ENCODE results near the gene CFAP119. TPM values are rescaled to one million over a fixed set of nuclear protein-coding genes. Genes with fewer than 3 reads are reported as not detected.

The CFAP119 gene
- total and polyA plus RNA-seq, 2 experiments from 2014 or later = 2.2 to 5.2 TPM

DNA sequence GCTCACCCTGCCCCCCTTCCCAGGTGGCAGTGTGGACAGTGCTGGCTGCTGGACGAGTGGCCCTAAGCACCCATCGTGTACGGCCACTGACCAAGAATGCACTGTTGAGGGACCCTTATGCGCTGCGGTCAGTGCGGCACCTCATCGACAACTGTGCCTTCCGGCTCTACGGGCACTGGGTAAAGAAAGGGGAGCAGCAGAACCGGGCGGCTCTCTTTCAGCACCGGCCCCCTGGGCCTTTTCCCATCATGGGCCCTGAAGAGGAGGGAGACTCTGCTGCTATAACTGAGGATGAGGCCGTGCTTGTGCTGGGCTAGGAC is 5.1 kb downstream of the CFAP119 start (continued):
- TF ChIP-seq, protein P1, sequence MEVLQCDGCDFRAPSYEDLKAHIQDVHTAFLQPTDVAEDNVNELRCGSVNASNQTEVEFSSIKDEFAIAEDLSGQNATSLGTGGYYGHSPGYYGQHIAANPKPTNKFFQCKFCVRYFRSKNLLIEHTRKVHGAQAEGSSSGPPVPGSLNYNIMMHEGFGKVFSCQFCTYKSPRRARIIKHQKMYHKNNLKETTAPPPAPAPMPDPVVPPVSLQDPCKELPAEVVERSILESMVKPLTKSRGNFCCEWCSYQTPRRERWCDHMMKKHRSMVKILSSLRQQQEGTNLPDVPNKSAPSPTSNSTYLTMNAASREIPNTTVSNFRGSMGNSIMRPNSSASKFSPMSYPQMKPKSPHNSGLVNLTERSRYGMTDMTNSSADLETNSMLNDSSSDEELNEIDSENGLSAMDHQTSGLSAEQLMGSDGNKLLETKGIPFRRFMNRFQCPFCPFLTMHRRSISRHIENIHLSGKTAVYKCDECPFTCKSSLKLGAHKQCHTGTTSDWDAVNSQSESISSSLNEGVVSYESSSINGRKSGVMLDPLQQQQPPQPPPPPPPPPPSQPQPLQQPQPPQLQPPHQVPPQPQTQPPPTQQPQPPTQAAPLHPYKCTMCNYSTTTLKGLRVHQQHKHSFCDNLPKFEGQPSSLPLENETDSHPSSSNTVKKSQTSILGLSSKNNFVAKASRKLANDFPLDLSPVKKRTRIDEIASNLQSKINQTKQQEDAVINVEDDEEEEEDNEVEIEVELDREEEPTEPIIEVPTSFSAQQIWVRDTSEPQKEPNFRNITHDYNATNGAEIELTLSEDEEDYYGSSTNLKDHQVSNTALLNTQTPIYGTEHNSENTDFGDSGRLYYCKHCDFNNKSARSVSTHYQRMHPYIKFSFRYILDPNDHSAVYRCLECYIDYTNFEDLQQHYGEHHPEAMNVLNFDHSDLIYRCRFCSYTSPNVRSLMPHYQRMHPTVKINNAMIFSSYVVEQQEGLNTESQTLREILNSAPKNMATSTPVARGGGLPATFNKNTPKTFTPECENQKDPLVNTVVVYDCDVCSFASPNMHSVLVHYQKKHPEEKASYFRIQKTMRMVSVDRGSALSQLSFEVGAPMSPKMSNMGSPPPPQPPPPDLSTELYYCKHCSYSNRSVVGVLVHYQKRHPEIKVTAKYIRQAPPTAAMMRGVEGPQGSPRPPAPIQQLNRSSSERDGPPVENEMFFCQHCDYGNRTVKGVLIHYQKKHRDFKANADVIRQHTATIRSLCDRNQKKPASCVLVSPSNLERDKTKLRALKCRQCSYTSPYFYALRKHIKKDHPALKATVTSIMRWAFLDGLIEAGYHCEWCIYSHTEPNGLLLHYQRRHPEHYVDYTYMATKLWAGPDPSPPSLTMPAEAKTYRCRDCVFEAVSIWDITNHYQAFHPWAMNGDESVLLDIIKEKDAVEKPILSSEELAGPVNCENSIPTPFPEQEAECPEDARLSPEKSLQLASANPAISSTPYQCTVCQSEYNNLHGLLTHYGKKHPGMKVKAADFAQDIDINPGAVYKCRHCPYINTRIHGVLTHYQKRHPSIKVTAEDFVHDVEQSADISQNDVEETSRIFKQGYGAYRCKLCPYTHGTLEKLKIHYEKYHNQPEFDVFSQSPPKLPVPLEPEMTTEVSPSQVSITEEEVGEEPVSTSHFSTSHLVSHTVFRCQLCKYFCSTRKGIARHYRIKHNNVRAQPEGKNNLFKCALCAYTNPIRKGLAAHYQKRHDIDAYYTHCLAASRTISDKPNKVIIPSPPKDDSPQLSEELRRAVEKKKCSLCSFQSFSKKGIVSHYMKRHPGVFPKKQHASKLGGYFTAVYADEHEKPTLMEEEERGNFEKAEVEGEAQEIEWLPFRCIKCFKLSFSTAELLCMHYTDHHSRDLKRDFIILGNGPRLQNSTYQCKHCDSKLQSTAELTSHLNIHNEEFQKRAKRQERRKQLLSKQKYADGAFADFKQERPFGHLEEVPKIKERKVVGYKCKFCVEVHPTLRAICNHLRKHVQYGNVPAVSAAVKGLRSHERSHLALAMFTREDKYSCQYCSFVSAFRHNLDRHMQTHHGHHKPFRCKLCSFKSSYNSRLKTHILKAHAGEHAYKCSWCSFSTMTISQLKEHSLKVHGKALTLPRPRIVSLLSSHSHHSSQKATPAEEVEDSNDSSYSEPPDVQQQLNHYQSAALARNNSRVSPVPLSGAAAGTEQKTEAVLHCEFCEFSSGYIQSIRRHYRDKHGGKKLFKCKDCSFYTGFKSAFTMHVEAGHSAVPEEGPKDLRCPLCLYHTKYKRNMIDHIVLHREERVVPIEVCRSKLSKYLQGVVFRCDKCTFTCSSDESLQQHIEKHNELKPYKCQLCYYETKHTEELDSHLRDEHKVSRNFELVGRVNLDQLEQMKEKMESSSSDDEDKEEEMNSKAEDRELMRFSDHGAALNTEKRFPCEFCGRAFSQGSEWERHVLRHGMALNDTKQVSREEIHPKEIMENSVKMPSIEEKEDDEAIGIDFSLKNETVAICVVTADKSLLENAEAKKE (CRISPR knock-in tag; IDR thresholded peaks at IDR 0.05) = no peak
- TF ChIP-seq EZH2 (IDR thresholded peaks at IDR 0.05; ENCODE audit: low read depth, unreplicated experiment) = no peak
- no peak for TF ChIP-seq POLR2AphosphoS5 (IDR thresholded peaks at IDR 0.05; ENCODE audit: low read depth)

DNA sequence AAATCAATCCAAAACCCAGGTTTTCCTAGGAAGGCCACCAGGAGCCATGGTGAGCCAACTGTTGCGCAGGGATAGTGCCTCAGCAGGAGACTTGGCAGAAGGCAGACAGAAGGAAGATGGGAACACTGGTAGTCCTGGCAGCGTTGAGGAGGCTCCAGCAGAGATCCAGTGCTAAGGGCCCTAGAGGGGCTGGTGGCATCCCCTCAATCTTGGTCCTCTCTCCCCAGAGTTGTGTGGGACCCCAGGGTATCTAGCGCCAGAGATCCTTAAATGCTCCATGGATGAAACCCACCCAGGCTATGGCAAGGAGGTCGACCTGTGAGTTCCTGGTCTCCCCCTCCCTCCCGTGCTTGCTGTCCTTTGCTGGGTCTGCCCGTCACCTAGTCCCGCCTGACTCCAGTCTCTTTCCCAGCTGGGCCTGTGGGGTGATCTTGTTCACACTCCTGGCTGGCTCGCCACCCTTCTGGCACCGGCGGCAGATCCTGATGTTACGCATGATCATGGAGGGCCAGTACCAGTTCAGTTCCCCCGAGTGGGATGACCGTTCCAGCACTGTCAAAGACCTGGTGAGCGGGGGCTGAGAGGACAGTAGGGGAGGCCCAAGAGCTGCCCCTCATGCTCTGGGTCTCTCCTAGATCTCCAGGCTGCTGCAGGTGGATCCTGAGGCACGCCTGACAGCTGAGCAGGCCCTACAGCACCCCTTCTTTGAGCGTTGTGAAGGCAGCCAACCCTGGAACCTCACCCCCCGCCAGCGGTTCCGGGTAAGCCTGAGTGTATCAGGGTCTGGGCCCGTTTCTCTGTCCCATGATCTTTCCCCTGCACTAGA is 5.7 kb downstream of the CFAP119 start:
- Mint-ChIP-seq H3K4me3 (no peak overlapping the region), H3K27ac (no peak overlapping the region), H3K36me3 (ENCODE audit: low read depth) (peaks cover 32% of the 10 kb centered on the region), H3K27me3 (ENCODE audit: insufficient read depth, low read depth, poor library complexity) (peaks cover 19% of the 10 kb centered on the region), H3K9me3 (no peaks in the 10 kb centered on the region), H3K4me1 (peaks cover 10% of the 10 kb centered on the region)
- H3K9me2 ChIP-seq (ENCODE audit: insufficient read depth) = no peaks in the 10 kb centered on the region
- peaks cover 6% of the 10 kb centered on the region; the same call in 1 of the 2 replicates for H3K4me1 ChIP-seq (ENCODE audit: insufficient read depth)
- H3K27ac ChIP-seq (ENCODE audit: low read depth) = no peak overlapping the region
- no peak overlapping the region for H3K4me3 ChIP-seq
- no peak overlapping the region for H2AFZ ChIP-seq
- peaks cover 11% of the 10 kb centered on the region; the same call in 1 of the 2 replicates for H3K36me3 ChIP-seq (ENCODE audit: insufficient read depth)
- no peaks in the 10 kb centered on the region for H3K27me3 ChIP-seq (ENCODE audit: insufficient read depth)
- H3K79me2 ChIP-seq (replicated peaks; ENCODE audit: insufficient read depth) = no peaks in the 10 kb centered on the region
- no peak for ATAC-seq
- 0 out of 2 replicates have a peak, but pooled peaks cover 6% of the 10 kb centered on the region for H3F3A ChIP-seq (replicated peaks; ENCODE audit: low read depth)
- peaks cover 11% of the 10 kb centered on the region for H4K20me1 ChIP-seq (replicated peaks; ENCODE audit: insufficient read depth)
- H3K4me2 ChIP-seq = no peak overlapping the region
- DNase-seq (ENCODE audit: low spot score) = no peak
- TF ChIP-seq, protein P2, sequence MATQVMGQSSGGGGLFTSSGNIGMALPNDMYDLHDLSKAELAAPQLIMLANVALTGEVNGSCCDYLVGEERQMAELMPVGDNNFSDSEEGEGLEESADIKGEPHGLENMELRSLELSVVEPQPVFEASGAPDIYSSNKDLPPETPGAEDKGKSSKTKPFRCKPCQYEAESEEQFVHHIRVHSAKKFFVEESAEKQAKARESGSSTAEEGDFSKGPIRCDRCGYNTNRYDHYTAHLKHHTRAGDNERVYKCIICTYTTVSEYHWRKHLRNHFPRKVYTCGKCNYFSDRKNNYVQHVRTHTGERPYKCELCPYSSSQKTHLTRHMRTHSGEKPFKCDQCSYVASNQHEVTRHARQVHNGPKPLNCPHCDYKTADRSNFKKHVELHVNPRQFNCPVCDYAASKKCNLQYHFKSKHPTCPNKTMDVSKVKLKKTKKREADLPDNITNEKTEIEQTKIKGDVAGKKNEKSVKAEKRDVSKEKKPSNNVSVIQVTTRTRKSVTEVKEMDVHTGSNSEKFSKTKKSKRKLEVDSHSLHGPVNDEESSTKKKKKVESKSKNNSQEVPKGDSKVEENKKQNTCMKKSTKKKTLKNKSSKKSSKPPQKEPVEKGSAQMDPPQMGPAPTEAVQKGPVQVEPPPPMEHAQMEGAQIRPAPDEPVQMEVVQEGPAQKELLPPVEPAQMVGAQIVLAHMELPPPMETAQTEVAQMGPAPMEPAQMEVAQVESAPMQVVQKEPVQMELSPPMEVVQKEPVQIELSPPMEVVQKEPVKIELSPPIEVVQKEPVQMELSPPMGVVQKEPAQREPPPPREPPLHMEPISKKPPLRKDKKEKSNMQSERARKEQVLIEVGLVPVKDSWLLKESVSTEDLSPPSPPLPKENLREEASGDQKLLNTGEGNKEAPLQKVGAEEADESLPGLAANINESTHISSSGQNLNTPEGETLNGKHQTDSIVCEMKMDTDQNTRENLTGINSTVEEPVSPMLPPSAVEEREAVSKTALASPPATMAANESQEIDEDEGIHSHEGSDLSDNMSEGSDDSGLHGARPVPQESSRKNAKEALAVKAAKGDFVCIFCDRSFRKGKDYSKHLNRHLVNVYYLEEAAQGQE (IDR thresholded peaks at IDR 0.05; ENCODE audit: unreplicated experiment) = no peak
- TF ChIP-seq, protein P3, sequence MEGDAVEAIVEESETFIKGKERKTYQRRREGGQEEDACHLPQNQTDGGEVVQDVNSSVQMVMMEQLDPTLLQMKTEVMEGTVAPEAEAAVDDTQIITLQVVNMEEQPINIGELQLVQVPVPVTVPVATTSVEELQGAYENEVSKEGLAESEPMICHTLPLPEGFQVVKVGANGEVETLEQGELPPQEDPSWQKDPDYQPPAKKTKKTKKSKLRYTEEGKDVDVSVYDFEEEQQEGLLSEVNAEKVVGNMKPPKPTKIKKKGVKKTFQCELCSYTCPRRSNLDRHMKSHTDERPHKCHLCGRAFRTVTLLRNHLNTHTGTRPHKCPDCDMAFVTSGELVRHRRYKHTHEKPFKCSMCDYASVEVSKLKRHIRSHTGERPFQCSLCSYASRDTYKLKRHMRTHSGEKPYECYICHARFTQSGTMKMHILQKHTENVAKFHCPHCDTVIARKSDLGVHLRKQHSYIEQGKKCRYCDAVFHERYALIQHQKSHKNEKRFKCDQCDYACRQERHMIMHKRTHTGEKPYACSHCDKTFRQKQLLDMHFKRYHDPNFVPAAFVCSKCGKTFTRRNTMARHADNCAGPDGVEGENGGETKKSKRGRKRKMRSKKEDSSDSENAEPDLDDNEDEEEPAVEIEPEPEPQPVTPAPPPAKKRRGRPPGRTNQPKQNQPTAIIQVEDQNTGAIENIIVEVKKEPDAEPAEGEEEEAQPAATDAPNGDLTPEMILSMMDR (conservative IDR thresholded peaks at IDR 0.05; ENCODE audit: low read depth in 2 of 2) = no peak
- TF ChIP-seq EZH2phosphoT487 (IDR thresholded peaks at IDR 0.05; ENCODE audit: unreplicated experiment) (no peak), ZNF114 (CRISPR knock-in tag; IDR thresholded peaks at IDR 0.05) (no peak), STAT1 (IDR thresholded peaks at IDR 0.05; ENCODE audit: unreplicated experiment) (no peak), NANOG (IDR thresholded peaks at IDR 0.05; ENCODE audit: borderline replicate concordance) (no peak), CREB1 (CRISPR knock-in tag; IDR thresholded peaks at IDR 0.05; ENCODE audit: low read depth) (no peak), POLR2AphosphoS5 (IDR thresholded peaks at IDR 0.05; ENCODE audit: low read depth) (no peak), EZH2 (IDR thresholded peaks at IDR 0.05; ENCODE audit: low read depth, unreplicated experiment) (no peak)
- TF ChIP-seq, protein P4, sequence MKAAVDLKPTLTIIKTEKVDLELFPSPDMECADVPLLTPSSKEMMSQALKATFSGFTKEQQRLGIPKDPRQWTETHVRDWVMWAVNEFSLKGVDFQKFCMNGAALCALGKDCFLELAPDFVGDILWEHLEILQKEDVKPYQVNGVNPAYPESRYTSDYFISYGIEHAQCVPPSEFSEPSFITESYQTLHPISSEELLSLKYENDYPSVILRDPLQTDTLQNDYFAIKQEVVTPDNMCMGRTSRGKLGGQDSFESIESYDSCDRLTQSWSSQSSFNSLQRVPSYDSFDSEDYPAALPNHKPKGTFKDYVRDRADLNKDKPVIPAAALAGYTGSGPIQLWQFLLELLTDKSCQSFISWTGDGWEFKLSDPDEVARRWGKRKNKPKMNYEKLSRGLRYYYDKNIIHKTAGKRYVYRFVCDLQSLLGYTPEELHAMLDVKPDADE (IDR thresholded peaks at IDR 0.05) = no peak

All from GM23338 (cell line).